A673 (cell line): ENCODE results near the gene TMA7B.

Source experiments
- EZH2 ChIP-seq: fragments of 200-600 bp; sonication (generic); IDR thresholded peaks from 2 replicates; pipeline ENCODE4 v1.6.1; 2017; ENCODE audit warnings: borderline replicate concordance, low read depth, mild to moderate bottlenecking, mixed read lengths, antibody characterized with exemption, low read length; ENCODE audit not compliant: poor library complexity, severe bottlenecking
- TF ChIP-seq, protein P1 (sequence below): fragments of 300-800, 200-600 bp; sonication (generic); conservative IDR thresholded peaks from 2 replicates; pipeline ENCODE4 v1.5.1; 2017; ENCODE audit warnings: low read depth, mild to moderate bottlenecking, antibody characterized with exemption, low read length, moderate library complexity, mixed read lengths

DNA sequence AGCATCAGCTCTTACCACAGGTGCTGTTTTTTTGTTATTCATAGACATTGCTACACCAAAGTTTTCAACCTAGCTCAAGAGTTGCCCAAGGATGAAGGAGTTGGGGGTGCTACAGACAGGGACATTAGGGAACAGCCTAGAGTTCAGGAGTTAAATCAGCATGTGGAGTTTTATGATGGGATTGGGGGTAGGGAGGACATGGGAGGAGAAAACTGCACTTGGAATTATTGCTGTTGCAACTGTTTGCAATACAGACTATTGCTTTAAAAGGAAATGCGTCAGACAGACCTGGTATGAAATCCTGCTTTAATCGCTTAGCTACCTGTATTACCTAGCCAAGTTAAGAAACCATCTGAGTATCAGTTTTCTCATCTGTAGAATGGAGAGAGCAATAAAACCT lies 6.3 kb downstream of the TMA7B start:
- TF ChIP-seq, protein P1, sequence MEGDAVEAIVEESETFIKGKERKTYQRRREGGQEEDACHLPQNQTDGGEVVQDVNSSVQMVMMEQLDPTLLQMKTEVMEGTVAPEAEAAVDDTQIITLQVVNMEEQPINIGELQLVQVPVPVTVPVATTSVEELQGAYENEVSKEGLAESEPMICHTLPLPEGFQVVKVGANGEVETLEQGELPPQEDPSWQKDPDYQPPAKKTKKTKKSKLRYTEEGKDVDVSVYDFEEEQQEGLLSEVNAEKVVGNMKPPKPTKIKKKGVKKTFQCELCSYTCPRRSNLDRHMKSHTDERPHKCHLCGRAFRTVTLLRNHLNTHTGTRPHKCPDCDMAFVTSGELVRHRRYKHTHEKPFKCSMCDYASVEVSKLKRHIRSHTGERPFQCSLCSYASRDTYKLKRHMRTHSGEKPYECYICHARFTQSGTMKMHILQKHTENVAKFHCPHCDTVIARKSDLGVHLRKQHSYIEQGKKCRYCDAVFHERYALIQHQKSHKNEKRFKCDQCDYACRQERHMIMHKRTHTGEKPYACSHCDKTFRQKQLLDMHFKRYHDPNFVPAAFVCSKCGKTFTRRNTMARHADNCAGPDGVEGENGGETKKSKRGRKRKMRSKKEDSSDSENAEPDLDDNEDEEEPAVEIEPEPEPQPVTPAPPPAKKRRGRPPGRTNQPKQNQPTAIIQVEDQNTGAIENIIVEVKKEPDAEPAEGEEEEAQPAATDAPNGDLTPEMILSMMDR = no peak
- TF ChIP-seq EZH2 = no peak
